A673 (cell line): ENCODE results near the gene ZKSCAN7. TPM values are rescaled to one million over a fixed set of nuclear protein-coding genes. Genes with fewer than 3 reads are reported as not detected.
"Not testable (repeated sequence)": the region's sequence is repeated elsewhere in the genome, so short reads cannot be mapped to it uniquely, and the experiment has no call there.

Experiments used
- BruUV-seq: library from RNA; stranded (reverse); fragments of 400-500 nt; replicated peaks from 2 replicates; lab custom pipeline; 2021; lab: Mats Ljungman, UMichigan
- CTCF ChIA-PET: fragments of 300-600 bp; sonication (Branson Sonifier 250); formaldehyde crosslinking; loops from one replicate; lab custom pipeline; 2022; ENCODE audit warnings: antibody characterized with exemption; lab: Charles Lee
- POLR2A ChIA-PET: fragments of 300-600 bp; sonication (Branson Sonifier 250); formaldehyde crosslinking; loops from one replicate; lab custom pipeline; 2022; ENCODE audit warnings: antibody characterized with exemption; ENCODE audit not compliant: low non-redundant PET; lab: Charles Lee
- DNase-seq: peaks from one replicate; pipeline ENCODE4 v3.0.0-alpha.2; 2015; ENCODE audit warnings: low spot score
- H3K27ac ChIP-seq: fragments of 200-600 bp; sonication (generic); 2 replicates; pipeline ENCODE4 v1.5.1; 2016; ENCODE audit warnings: mixed run types, low read depth, mild to moderate bottlenecking, mixed read lengths, antibody characterized with exemption, low read length; ENCODE audit not compliant: poor library complexity, severe bottlenecking
- H3K27me3 ChIP-seq: fragments of 200-600 bp; sonication (generic); replicated peaks from 2 replicates; pipeline ENCODE4 v1.6.1; 2017; ENCODE audit warnings: mixed run types, low read depth, mild to moderate bottlenecking, mixed read lengths, antibody characterized with exemption, low read length; ENCODE audit not compliant: insufficient read depth, poor library complexity
- H3K36me3 ChIP-seq: fragments of 200-600 bp; sonication (generic); 2 replicates; pipeline ENCODE4 v1.6.1; 2016; ENCODE audit warnings: mixed run types, mild to moderate bottlenecking, mixed read lengths, antibody characterized with exemption, low read length; ENCODE audit not compliant: insufficient read depth, poor library complexity, severe bottlenecking
- H3K4me1 ChIP-seq: fragments of 200-600 bp; sonication (generic); 2 replicates; pipeline ENCODE4 v1.6.1; 2017; ENCODE audit warnings: mixed run types, mild to moderate bottlenecking, mixed read lengths, antibody characterized with exemption, low read length; ENCODE audit not compliant: insufficient read depth, poor library complexity, severe bottlenecking
- H3K4me3 ChIP-seq: fragments of 200-600 bp; sonication (generic); 2 replicates; pipeline ENCODE4 v1.5.1; 2016; ENCODE audit warnings: low read depth, mixed run types, mild to moderate bottlenecking, mixed read lengths, low read length; ENCODE audit not compliant: poor library complexity, severe bottlenecking
- H3K9me3 ChIP-seq: fragments of 200-600 bp; sonication (generic); 2 replicates; pipeline ENCODE4 v1.6.1; 2016; ENCODE audit warnings: mixed run types, low read depth, mild to moderate bottlenecking, mixed read lengths, antibody characterized with exemption, low read length; ENCODE audit not compliant: poor library complexity, severe bottlenecking
- CTCF ChIP-seq: fragments of 300-800, 200-600 bp; sonication (generic); conservative IDR thresholded peaks from 2 replicates; pipeline ENCODE4 v1.5.1; 2017; ENCODE audit warnings: low read depth, mild to moderate bottlenecking, antibody characterized with exemption, low read length, moderate library complexity, mixed read lengths
- EZH2 ChIP-seq: fragments of 200-600 bp; sonication (generic); IDR thresholded peaks from 2 replicates; pipeline ENCODE4 v1.6.1; 2017; ENCODE audit warnings: borderline replicate concordance, low read depth, mild to moderate bottlenecking, mixed read lengths, antibody characterized with exemption, low read length; ENCODE audit not compliant: poor library complexity, severe bottlenecking
- intact Hi-C: fragments of 100-400 bp; cut with micrococcal nuclease; formaldehyde crosslinking; loops from one replicate; pipeline ENCODE4 v1.10.0; 2022; ENCODE audit not compliant: unreplicated experiment
- total RNA-seq: library from RNA; stranded (reverse); gene quantifications from 2 replicates; pipeline ENCODE4 v1.2.3, GENCODE V29; 2021

The ZKSCAN7 gene
- total RNA-seq, 1 experiment from 2014 or later = 3.0 TPM

DNA sequence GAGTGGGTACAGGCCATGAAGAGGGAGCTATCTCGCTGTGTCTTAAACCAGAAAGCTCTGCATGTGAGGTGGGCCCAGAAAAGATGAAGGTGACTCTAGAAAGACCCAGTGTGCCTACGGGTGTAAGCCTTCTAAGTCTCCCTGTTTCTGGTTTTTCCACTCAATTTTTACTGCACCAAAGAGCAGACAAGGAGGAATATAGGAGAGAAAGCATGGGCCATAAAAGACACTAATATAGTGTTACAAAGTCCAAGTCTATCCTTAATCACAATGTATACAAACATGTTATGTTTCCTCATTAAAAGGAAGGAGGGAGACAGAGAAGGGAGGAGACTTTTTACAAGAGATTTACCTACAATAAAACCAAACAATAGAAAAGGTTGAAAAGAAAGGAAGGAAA lies 24.1 kb upstream of the ZKSCAN7 start:
- Histone ChIP-seq H3K36me3 (no peaks in the 10 kb centered on the region), H3K4me3 (no peak overlapping the region), H3K9me3 (no peaks in the 10 kb centered on the region), H3K27ac (no peak overlapping the region), H3K4me1 (no peaks in the 10 kb centered on the region), H3K27me3 (no peaks in the 10 kb centered on the region)
- POLR2A ChIA-PET = no interaction called here
- BruUV-seq = no TSS peak
- CTCF ChIA-PET = no interaction called here
- DNase-seq = no peak
- TF ChIP-seq CTCF (no peak), EZH2 (no peak)
- intact Hi-C loops = loop anchor here (5.0 kb wide), 1 partner anchor 209 kb away; no protein-coding TSS in a partner anchor

GRCh38 chr3:44534659-44535058 lies 20.3 kb upstream of the ZKSCAN7 start:
- peak; percentile 4 for DNase-seq
- H3K27me3 ChIP-seq, BruUV-seq: not testable (repeated sequence)

DNA sequence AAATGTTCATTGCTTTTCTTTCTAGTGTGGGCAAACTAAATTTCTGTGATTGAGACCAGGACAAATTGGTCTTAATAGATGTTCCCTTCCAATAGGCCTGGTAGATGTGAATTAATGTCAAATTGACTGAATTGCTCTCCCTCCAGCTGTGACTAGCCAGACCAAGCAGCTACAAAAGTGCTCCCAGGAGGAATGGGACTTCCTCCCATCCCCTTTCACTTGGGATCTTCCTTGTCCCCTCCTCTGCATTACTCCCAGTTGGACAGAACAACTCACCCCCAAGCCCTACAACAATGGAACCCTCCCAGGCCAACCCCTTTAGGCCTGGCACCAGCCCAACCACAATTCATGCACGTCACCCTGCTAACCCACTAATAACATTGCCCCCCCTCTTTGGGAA lies 19.6 kb upstream of the ZKSCAN7 start:
- no peaks in the 10 kb centered on the region for H3K27me3 ChIP-seq
- TF ChIP-seq EZH2 (no peak), CTCF (no peak)
- H3K27ac ChIP-seq = no peak overlapping the region
- ChIA-PET POLR2A (no interaction called here), CTCF (no interaction called here)
- H3K4me1 ChIP-seq = no peaks in the 10 kb centered on the region
- no TSS peak for BruUV-seq
- H3K36me3 ChIP-seq = no peaks in the 10 kb centered on the region
- no peak overlapping the region for H3K4me3 ChIP-seq
- H3K9me3 ChIP-seq = no peaks in the 10 kb centered on the region
- no peak for DNase-seq
- intact Hi-C loops = loop anchor here (5.0 kb wide), 1 partner anchor 502 kb away; no protein-coding TSS in a partner anchor

More at GRCh38 chr3:44534659-44535058, 20.3 kb upstream of the ZKSCAN7 start:
- H3K4me1 ChIP-seq, H3K36me3 ChIP-seq, H3K4me3 ChIP-seq, H3K27ac ChIP-seq, POLR2A ChIA-PET, H3K9me3 ChIP-seq, CTCF ChIA-PET: not testable (repeated sequence)
- intact Hi-C loops = loop anchor here (5.0 kb wide), 2 partner anchors 212 to 503 kb away; no protein-coding TSS in a partner anchor

GRCh38 chr3:44544811-44545210 lies 10.2 kb upstream of the ZKSCAN7 start:
- CTCF ChIA-PET, H3K4me3 ChIP-seq, BruUV-seq, DNase-seq, H3K4me1 ChIP-seq, H3K27ac ChIP-seq, POLR2A ChIA-PET, intact Hi-C loops, H3K9me3 ChIP-seq, H3K36me3 ChIP-seq, H3K27me3 ChIP-seq: not testable (repeated sequence)
